H9 (cell line): Measurements from ENCODE around the gene SLC25A34. TPM values are rescaled to one million over a fixed set of nuclear protein-coding genes. Genes with fewer than 3 reads are reported as not detected.

Source experiments
- DNase-seq: peaks from one replicate; pipeline ENCODE4 v3.0.0-alpha.2; 2017
- H2AFZ ChIP-seq: one replicate; pipeline ENCODE4 v1.6.1; 2013; ENCODE audit warnings: mild to moderate bottlenecking, low read length, control low read depth, moderate library complexity
- H2AK5ac ChIP-seq: 2 replicates; pipeline ENCODE4 v1.6.1; 2013; ENCODE audit warnings: low read length, control low read depth, mixed read lengths; ENCODE audit not compliant: insufficient read length
- H2BK120ac ChIP-seq: one replicate; pipeline ENCODE4 v1.6.1; 2013; ENCODE audit warnings: low read depth, mild to moderate bottlenecking, low read length, control low read depth, inconsistent platforms; ENCODE audit not compliant: poor library complexity, severe bottlenecking
- H2BK12ac ChIP-seq: 2 replicates; pipeline ENCODE4 v1.6.1; 2013; ENCODE audit warnings: low read length, control low read depth, mixed read lengths, low read depth; ENCODE audit not compliant: insufficient read length
- H2BK15ac ChIP-seq: 2 replicates; pipeline ENCODE4 v1.6.1; 2013; ENCODE audit warnings: low read depth, low read length, control low read depth
- H2BK20ac ChIP-seq: one replicate; pipeline ENCODE4 v1.6.1; 2013; ENCODE audit warnings: low read depth, mild to moderate bottlenecking, low read length, control low read depth, inconsistent platforms; ENCODE audit not compliant: poor library complexity, severe bottlenecking
- H2BK5ac ChIP-seq: 2 replicates; pipeline ENCODE4 v1.6.1; 2013; ENCODE audit warnings: low read length, control low read depth, mixed read lengths; ENCODE audit not compliant: insufficient read length
- H3K14ac ChIP-seq: 2 replicates; pipeline ENCODE4 v1.6.1; 2013; ENCODE audit warnings: low read length, control low read depth; ENCODE audit not compliant: insufficient read depth
- H3K18ac ChIP-seq: 2 replicates; pipeline ENCODE4 v1.6.1; 2013; ENCODE audit warnings: low read depth, mild to moderate bottlenecking, mixed read lengths, low read length, control low read depth; ENCODE audit not compliant: insufficient read length
- H3K23ac ChIP-seq: 2 replicates; pipeline ENCODE4 v1.6.1; 2013; ENCODE audit warnings: low read length, control low read depth, mixed read lengths, low read depth; ENCODE audit not compliant: insufficient read length
- H3K23me2 ChIP-seq: 2 replicates; pipeline ENCODE4 v1.6.1; 2013; ENCODE audit warnings: low read depth, mild to moderate bottlenecking, mixed read lengths, low read length, control low read depth; ENCODE audit not compliant: insufficient read length, poor library complexity, severe bottlenecking
- H3K27ac ChIP-seq: 2 replicates; pipeline ENCODE4 v1.5.1; 2013; ENCODE audit warnings: low read length, control low read depth, mixed read lengths, low read depth; ENCODE audit not compliant: insufficient read length
- H3K27me3 ChIP-seq: 2 replicates; pipeline ENCODE4 v1.6.1; 2013; ENCODE audit warnings: low read length, control low read depth, inconsistent platforms; ENCODE audit not compliant: insufficient read depth
- H3K4ac ChIP-seq: 2 replicates; pipeline ENCODE4 v1.6.1; 2013; ENCODE audit warnings: low read depth, mild to moderate bottlenecking, control low read depth, inconsistent platforms, low read length, moderate library complexity
- H3K4me1 ChIP-seq: 2 replicates; pipeline ENCODE4 v1.6.1; 2013; ENCODE audit warnings: low read length, control low read depth, inconsistent platforms; ENCODE audit not compliant: insufficient read depth
- H3K4me2 ChIP-seq: 2 replicates; pipeline ENCODE4 v1.6.1; 2013; ENCODE audit warnings: low read length, control low read depth, mixed read lengths; ENCODE audit not compliant: insufficient read length, insufficient read depth
- H3K56ac ChIP-seq: 2 replicates; pipeline ENCODE4 v1.6.1; 2013; ENCODE audit warnings: low read depth, mild to moderate bottlenecking, mixed read lengths, low read length, control low read depth; ENCODE audit not compliant: insufficient read length
- H3K79me1 ChIP-seq: 2 replicates; pipeline ENCODE4 v1.6.1; 2013; ENCODE audit warnings: low read depth, mild to moderate bottlenecking, moderate library complexity, low read length, control low read depth, inconsistent platforms; ENCODE audit not compliant: insufficient read depth, poor library complexity, severe bottlenecking
- H3K79me2 ChIP-seq: 2 replicates; pipeline ENCODE4 v1.6.1; 2013; ENCODE audit warnings: low read length, control low read depth, inconsistent platforms; ENCODE audit not compliant: insufficient read depth
- H3K9ac ChIP-seq: 2 replicates; pipeline ENCODE4 v1.6.1; 2013; ENCODE audit warnings: low read length, control low read depth, mixed read lengths; ENCODE audit not compliant: insufficient read length; ENCODE audit errors: extremely low read depth
- H3K9me3 ChIP-seq: one replicate; pipeline ENCODE4 v1.6.1; 2013; ENCODE audit warnings: low read depth, low read length, inconsistent platforms; ENCODE audit not compliant: control insufficient read depth
- H3T11ph ChIP-seq: one replicate; pipeline ENCODE4 v1.6.1; 2013; ENCODE audit warnings: mild to moderate bottlenecking, low read length, control low read depth, inconsistent platforms
- H4K20me1 ChIP-seq: one replicate; pipeline ENCODE4 v1.6.1; 2013; ENCODE audit not compliant: control insufficient read depth, insufficient read length, insufficient read depth
- H4K5ac ChIP-seq: 2 replicates; pipeline ENCODE4 v1.6.1; 2013; ENCODE audit warnings: low read depth, mild to moderate bottlenecking, mixed read lengths, low read length, control low read depth; ENCODE audit not compliant: insufficient read length
- H4K8ac ChIP-seq: replicated peaks from 2 replicates; pipeline ENCODE4 v1.6.1; 2013; ENCODE audit warnings: low read length, control low read depth, mixed read lengths, low read depth; ENCODE audit not compliant: insufficient read length
- H4K91ac ChIP-seq: 2 replicates; pipeline ENCODE4 v1.6.1; 2013; ENCODE audit warnings: low read depth, mild to moderate bottlenecking, moderate library complexity, mixed read lengths, low read length, control low read depth; ENCODE audit not compliant: insufficient read length
- H3K27ac Mint-ChIP-seq, 3 experiments: 2 replicates in 2 of 3; 3 replicates in 1 of 3; pipeline ENCODE4 v1.8.0; 2020 to 2021; ENCODE audit warnings: mixed read lengths in 3 of 3, mild to moderate bottlenecking in 1 of 3, moderate library complexity in 1 of 3
- H3K27me3 Mint-ChIP-seq: 2 replicates; pipeline ENCODE4 v1.8.0; 2021; ENCODE audit warnings: low read depth, mild to moderate bottlenecking, moderate library complexity, mixed read lengths
- H3K36me3 Mint-ChIP-seq, 3 experiments: 2 replicates in 2 of 3; 3 replicates in 1 of 3; pipeline ENCODE4 v1.8.0; 2020 to 2021; ENCODE audit warnings: low read depth in 3 of 3, mixed read lengths in 3 of 3; ENCODE audit not compliant: insufficient read depth in 1 of 3
- H3K4me1 Mint-ChIP-seq, 2 experiments: 2 replicates each; pipeline ENCODE4 v1.8.0; 2020; ENCODE audit warnings: mixed read lengths in 2 of 2
- H3K4me3 Mint-ChIP-seq, 2 experiments: 2 replicates in 1 of 2; 3 replicates in 1 of 2; pipeline ENCODE4 v1.8.0; 2020 to 2021; ENCODE audit warnings: mild to moderate bottlenecking in 2 of 2, mixed read lengths in 2 of 2, moderate library complexity in 1 of 2
- H3K9me3 Mint-ChIP-seq, 2 experiments: 2 replicates in 1 of 2; 3 replicates in 1 of 2; pipeline ENCODE4 v1.8.0; 2020; ENCODE audit warnings: mild to moderate bottlenecking in 2 of 2, mixed read lengths in 2 of 2, moderate library complexity in 1 of 2
- WGBS: extraction: QIAGEN DNeasy Blood & Tissue Kit; methylation state at CpG from one replicate; pipeline ENCODE4 v1.1.7; 2013; ENCODE audit warnings: missing lambda C conversion rate, low lambda C conversion rate, mixed read lengths; ENCODE audit not compliant: insufficient read length; ENCODE audit errors: extremely low coverage; 5-methylcytosine and 5-hydroxymethylcytosine counted together
- total RNA-seq: library from RNA; stranded (reverse); gene quantifications from 2 replicates; pipeline ENCODE4 v1.2.1, GENCODE V29; 2021
- TF ChIP-seq, protein P1 (sequence below): fragments of 200-600 bp; sonication (generic); conservative IDR thresholded peaks from 3 replicates; pipeline ENCODE4 v1.8.0; 2021; ENCODE audit warnings: antibody characterized with exemption, mild to moderate bottlenecking

Gene SLC25A34
- total RNA-seq, 1 experiment from 2014 or later = 1.5 TPM

DNA sequence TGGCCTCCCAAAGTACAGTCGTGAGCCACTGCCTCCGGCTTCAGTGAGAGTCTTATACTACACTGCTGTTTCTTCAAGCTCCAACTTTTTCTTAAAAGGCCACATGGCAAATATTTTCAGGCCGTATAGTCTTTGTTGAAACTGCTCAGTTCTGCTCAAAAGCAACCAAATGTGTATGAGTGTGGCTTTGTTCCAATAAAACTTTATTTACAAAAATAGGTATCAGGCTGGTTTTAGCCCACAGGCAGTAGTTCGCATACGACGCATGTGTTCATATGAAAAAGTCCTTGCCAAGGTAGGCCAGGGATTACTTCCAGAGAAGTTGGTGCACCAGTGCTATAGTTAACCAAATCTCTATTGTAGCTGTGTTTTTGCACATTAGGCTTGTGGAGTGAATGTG lies 45.7 kb upstream of the SLC25A34 start:
- H3K56ac ChIP-seq = no peak overlapping the region
- no peak overlapping the region for H3K27ac ChIP-seq
- H2AFZ ChIP-seq = no peak overlapping the region
- H3K18ac ChIP-seq = no peak overlapping the region
- H3K23me2 ChIP-seq = no peaks in the 10 kb centered on the region
- H2BK5ac ChIP-seq = no peak overlapping the region
- H4K5ac ChIP-seq = no peak overlapping the region
- H3K79me1 ChIP-seq = peaks cover 7% of the 10 kb centered on the region
- no peak overlapping the region for H3T11ph ChIP-seq
- H3K27me3 ChIP-seq = no peaks in the 10 kb centered on the region
- no peak overlapping the region for H2AK5ac ChIP-seq
- H3K4ac ChIP-seq = no peak overlapping the region
- H2BK15ac ChIP-seq = no peak overlapping the region
- no CpG with 5 or more reads among the region's 6 CpGs for WGBS
- Mint-ChIP-seq H3K4me1 (peaks cover 7% of the 10 kb centered on the region in 2 experiments), H3K36me3 (peaks cover 0 to 7% (median 6%) of the 10 kb centered on the region in 3 experiments; a peak in 5 of 7 replicates), H3K4me3 (no peak overlapping the region), H3K27me3 (no peaks in the 10 kb centered on the region), H3K27ac (no peak overlapping the region), H3K9me3 (no peaks in the 10 kb centered on the region)
- no peaks in the 10 kb centered on the region for H3K4me1 ChIP-seq
- H4K8ac ChIP-seq = no peak overlapping the region
- TF ChIP-seq, protein P1, sequence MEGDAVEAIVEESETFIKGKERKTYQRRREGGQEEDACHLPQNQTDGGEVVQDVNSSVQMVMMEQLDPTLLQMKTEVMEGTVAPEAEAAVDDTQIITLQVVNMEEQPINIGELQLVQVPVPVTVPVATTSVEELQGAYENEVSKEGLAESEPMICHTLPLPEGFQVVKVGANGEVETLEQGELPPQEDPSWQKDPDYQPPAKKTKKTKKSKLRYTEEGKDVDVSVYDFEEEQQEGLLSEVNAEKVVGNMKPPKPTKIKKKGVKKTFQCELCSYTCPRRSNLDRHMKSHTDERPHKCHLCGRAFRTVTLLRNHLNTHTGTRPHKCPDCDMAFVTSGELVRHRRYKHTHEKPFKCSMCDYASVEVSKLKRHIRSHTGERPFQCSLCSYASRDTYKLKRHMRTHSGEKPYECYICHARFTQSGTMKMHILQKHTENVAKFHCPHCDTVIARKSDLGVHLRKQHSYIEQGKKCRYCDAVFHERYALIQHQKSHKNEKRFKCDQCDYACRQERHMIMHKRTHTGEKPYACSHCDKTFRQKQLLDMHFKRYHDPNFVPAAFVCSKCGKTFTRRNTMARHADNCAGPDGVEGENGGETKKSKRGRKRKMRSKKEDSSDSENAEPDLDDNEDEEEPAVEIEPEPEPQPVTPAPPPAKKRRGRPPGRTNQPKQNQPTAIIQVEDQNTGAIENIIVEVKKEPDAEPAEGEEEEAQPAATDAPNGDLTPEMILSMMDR = no peak
- H3K79me2 ChIP-seq = peaks cover 4% of the 10 kb centered on the region; the same call in 1 of the 2 replicates
- no peak overlapping the region for H3K23ac ChIP-seq
- no peak for DNase-seq
- H2BK20ac ChIP-seq = no peak overlapping the region
- no peak overlapping the region for H3K14ac ChIP-seq
- H4K91ac ChIP-seq = no peak overlapping the region
- H3K4me2 ChIP-seq = no peak overlapping the region
- H3K9me3 ChIP-seq = no peaks in the 10 kb centered on the region
- H3K9ac ChIP-seq = no peak overlapping the region
- no peak overlapping the region for H2BK120ac ChIP-seq
- H2BK12ac ChIP-seq = no peak overlapping the region
- H4K20me1 ChIP-seq = no peaks in the 10 kb centered on the region
